ENCODE data around the gene ROM1. TPM values are rescaled to one million over a fixed set of nuclear protein-coding genes. Genes with fewer than 3 reads are reported as not detected.

Gene ROM1
- total RNA-seq, 1 experiment from 2014 or later = 2.7 TPM

GRCh38 chr11:62611705-62612365 lies 1.2 kb upstream of the ROM1 start:
- RAD21 ChIA-PET (ENCODE audit: low non-redundant PET in 1 of 2, low total read pairs in 2 of 2, uncharacterized antibody in 2 of 2, unreplicated experiment in 2 of 2) = interaction anchor here (1.0 to 1.4 kb wide), 2 partner anchors 20 to 188 kb away, joined by 4 to 5 read pairs; partner anchors contain the start of gene TUT1 (in 1 of the 2)
- POLR2A ChIA-PET = interaction anchor here (0.8 to 2.2 kb wide), 5 partner anchors 10 to 229 kb away, joined by 4 to 6 read pairs (median 5); partner anchors contain the start of genes B3GAT3, C11orf98, CSKMT and MTA2
- TF ChIP-seq RAD21 (IDR thresholded peaks at IDR 0.05; ENCODE audit: low read depth) (no peak), TCF7L2 (IDR thresholded peaks at IDR 0.05; ENCODE audit: borderline replicate concordance, extremely low read depth, insufficient read depth, insufficient read length) (no peak), ZNF274 (IDR thresholded peaks at IDR 0.05; ENCODE audit: low read depth, low read length) (no peak), CTCF (IDR thresholded peaks at IDR 0.05 in 2 of 3, conservative IDR thresholded peaks at IDR 0.05 in 1 of 3; ENCODE audit: borderline replicate concordance in 1 of 3, insufficient read depth in 1 of 3, low read depth in 2 of 3, low read length in 2 of 3) (no peak; a peak in 1 of 6 replicates), CBX3 (IDR thresholded peaks at IDR 0.05; ENCODE audit: low read depth) (no peak), MAX (IDR thresholded peaks at IDR 0.05) (0 out of 2 replicates have a peak, but pooled peaks have one; percentile 54)
- TF ChIP-seq, protein P1, sequence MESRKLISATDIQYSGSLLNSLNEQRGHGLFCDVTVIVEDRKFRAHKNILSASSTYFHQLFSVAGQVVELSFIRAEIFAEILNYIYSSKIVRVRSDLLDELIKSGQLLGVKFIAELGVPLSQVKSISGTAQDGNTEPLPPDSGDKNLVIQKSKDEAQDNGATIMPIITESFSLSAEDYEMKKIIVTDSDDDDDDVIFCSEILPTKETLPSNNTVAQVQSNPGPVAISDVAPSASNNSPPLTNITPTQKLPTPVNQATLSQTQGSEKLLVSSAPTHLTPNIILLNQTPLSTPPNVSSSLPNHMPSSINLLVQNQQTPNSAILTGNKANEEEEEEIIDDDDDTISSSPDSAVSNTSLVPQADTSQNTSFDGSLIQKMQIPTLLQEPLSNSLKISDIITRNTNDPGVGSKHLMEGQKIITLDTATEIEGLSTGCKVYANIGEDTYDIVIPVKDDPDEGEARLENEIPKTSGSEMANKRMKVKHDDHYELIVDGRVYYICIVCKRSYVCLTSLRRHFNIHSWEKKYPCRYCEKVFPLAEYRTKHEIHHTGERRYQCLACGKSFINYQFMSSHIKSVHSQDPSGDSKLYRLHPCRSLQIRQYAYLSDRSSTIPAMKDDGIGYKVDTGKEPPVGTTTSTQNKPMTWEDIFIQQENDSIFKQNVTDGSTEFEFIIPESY (IDR thresholded peaks at IDR 0.05; ENCODE audit: extremely low read depth, insufficient replicate concordance, low read length) = no peak
- TSS peak; percentile 34 for BruUV-seq (replicated peaks)
- Histone ChIP-seq H3K27me3 (ENCODE audit: insufficient read depth, low read length) (no peaks in the 10 kb centered on the region), H3K9me3 (ENCODE audit: control insufficient read depth in 1 of 2, insufficient read depth in 1 of 2, low read depth in 1 of 2, low read length in 2 of 2) (no peaks in the 10 kb centered on the region), H3K4me3 (replicated peaks in 1 of 2; ENCODE audit: low read depth in 1 of 2, low read length in 2 of 2) (peak overlapping the region; percentile 87 to 94), H4K20me1 (ENCODE audit: insufficient read depth) (no peaks in the 10 kb centered on the region), H3K4me2 (ENCODE audit: low read length) (peak overlapping the region; percentile 87), H3K27ac (ENCODE audit: low read depth, low read length) (peak overlapping the region; percentile 83), H3K9me2 (ENCODE audit: insufficient read depth) (no peaks in the 10 kb centered on the region), H3K79me2 (ENCODE audit: insufficient read depth, low read length) (peaks cover 13% of the 10 kb centered on the region), H3K36me3 (ENCODE audit: control insufficient read depth in 1 of 2, insufficient read depth in 2 of 2, low read length in 2 of 2) (peaks cover 0 to 5% of the 10 kb centered on the region in 2 experiments; a peak in 2 of 4 replicates), H3K4me1 (ENCODE audit: control insufficient read depth in 1 of 2, insufficient read depth in 2 of 2, low read length in 2 of 2) (peaks cover 28 to 45% of the 10 kb centered on the region in 2 experiments), H3K9ac (ENCODE audit: low read length) (peak overlapping the region; percentile 93), H2AFZ (ENCODE audit: low read depth, low read length, poor library complexity, severe bottlenecking) (no peak overlapping the region)
- DNase-seq (ENCODE audit: low read depth, low spot score) (no peak), ATAC-seq (peak; percentile 34)
- intact Hi-C loops (cut with micrococcal nuclease) = loop anchor here (5.0 kb wide), 1 partner anchor 35 kb away; the partner anchor contains the start of gene GANAB
- CTCF ChIA-PET = interaction anchor here (0.8 to 2.8 kb wide), 9 partner anchors 9 to 217 kb away, joined by 3 to 16 read pairs (median 4); partner anchors contain the start of genes B3GAT3, C11orf98, CSKMT and HNRNPUL2
